SJSA1 (cell line): ENCODE results near the gene MEOX1. TPM values are rescaled to one million over a fixed set of nuclear protein-coding genes. Genes with fewer than 3 reads are reported as not detected.

Experiments used
- DNase-seq, 2 experiments: peaks; one replicate each; pipeline ENCODE4 v3.0.0-alpha.2; 2015 to 2020; ENCODE audit warnings: low spot score in 2 of 2, low read depth in 1 of 2
- H3K27ac ChIP-seq: fragments of 250-450 bp; sonication (Bioruptor Pico); 2 replicates; pipeline ENCODE4 v1.5.1; 2020; ENCODE audit warnings: mild to moderate bottlenecking, moderate library complexity
- H3K27me3 ChIP-seq: fragments of 250-450 bp; sonication (Bioruptor Pico); replicated peaks from 2 replicates; pipeline ENCODE4 v1.5.1; 2020; ENCODE audit warnings: mild to moderate bottlenecking, moderate library complexity
- H3K36me3 ChIP-seq: fragments of 250-450 bp; sonication (Bioruptor Pico); 2 replicates; pipeline ENCODE4 v1.5.1; 2020; ENCODE audit warnings: mild to moderate bottlenecking
- H3K4me1 ChIP-seq: fragments of 250-450 bp; sonication (Bioruptor Pico); replicated peaks from 2 replicates; pipeline ENCODE4 v1.6.1; 2021; ENCODE audit warnings: mild to moderate bottlenecking
- H3K4me3 ChIP-seq: fragments of 250-450 bp; sonication (Bioruptor Pico); 2 replicates; pipeline ENCODE4 v1.5.1; 2020; ENCODE audit warnings: mild to moderate bottlenecking
- H3K9me3 ChIP-seq: fragments of 250-450 bp; sonication (Bioruptor Pico); replicated peaks from 2 replicates; pipeline ENCODE4 v1.5.1; 2020; ENCODE audit warnings: mild to moderate bottlenecking
- total RNA-seq: library from RNA; depleted of rRNA; stranded (reverse); fragments of >200 nt; shearing (Covaris generic); gene quantifications from 2 replicates; pipeline ENCODE4 v1.2.3, GENCODE V29; 2014

MEOX1 gene
- total RNA-seq, 1 experiment from 2014 or later, result not detected

- H3K36me3 ChIP-seq, result no peaks in the 10 kb centered on the region
- no peak for DNase-seq
These were observed 27.1 kb downstream of the MEOX1 start for GRCh38 chr17:43634591-43635125.

GRCh38 chr17:43632221-43632620 is 29.5 kb downstream of the MEOX1 start:
- no peaks in the 10 kb centered on the region for H3K4me1 ChIP-seq
- no peak overlapping the region for H3K4me3 ChIP-seq
- H3K27ac ChIP-seq, result no peak overlapping the region
- H3K27me3 ChIP-seq, result no peaks in the 10 kb centered on the region
- no peaks in the 10 kb centered on the region for H3K36me3 ChIP-seq
- H3K9me3 ChIP-seq, result no peaks in the 10 kb centered on the region
- no peak for DNase-seq

More at GRCh38 chr17:43634591-43635125, 27.1 kb downstream of the MEOX1 start:
- Histone ChIP-seq H3K4me1 (no peaks in the 10 kb centered on the region), H3K9me3 (no peaks in the 10 kb centered on the region), H3K27ac (no peak overlapping the region), H3K27me3 (no peaks in the 10 kb centered on the region), H3K4me3 (no peak overlapping the region)

- Histone ChIP-seq H3K4me1 (no peaks in the 10 kb centered on the region), H3K27me3 (no peaks in the 10 kb centered on the region), H3K27ac (no peak overlapping the region), H3K4me3 (no peak overlapping the region), H3K36me3 (no peaks in the 10 kb centered on the region), H3K9me3 (no peaks in the 10 kb centered on the region)
- no peak for DNase-seq
These were observed 30.3 kb downstream of the MEOX1 start for GRCh38 chr17:43631429-43631828.

- H3K27me3 ChIP-seq, result no peaks in the 10 kb centered on the region
- H3K4me1 ChIP-seq, result no peaks in the 10 kb centered on the region
- no peaks in the 10 kb centered on the region for H3K36me3 ChIP-seq
- no peak for DNase-seq
- H3K9me3 ChIP-seq, result no peaks in the 10 kb centered on the region
- no peak overlapping the region for H3K27ac ChIP-seq
- H3K4me3 ChIP-seq, result no peak overlapping the region
These were observed 33.6 kb downstream of the MEOX1 start for GRCh38 chr17:43628089-43628650.

- Histone ChIP-seq H3K27me3 (no peaks in the 10 kb centered on the region), H3K4me1 (no peaks in the 10 kb centered on the region), H3K9me3 (no peaks in the 10 kb centered on the region), H3K27ac (no peak overlapping the region), H3K4me3 (no peak overlapping the region), H3K36me3 (no peaks in the 10 kb centered on the region)
- no peak for DNase-seq
These were observed 34.1 kb downstream of the MEOX1 start for GRCh38 chr17:43627653-43628052.

- H3K9me3 ChIP-seq, result no peaks in the 10 kb centered on the region
- H3K4me1 ChIP-seq, result no peaks in the 10 kb centered on the region
- H3K4me3 ChIP-seq, result no peak overlapping the region
- no peak overlapping the region for H3K27ac ChIP-seq
- DNase-seq, result no peak
- H3K36me3 ChIP-seq, result no peaks in the 10 kb centered on the region
- H3K27me3 ChIP-seq, result no peaks in the 10 kb centered on the region
These were observed 35.7 kb downstream of the MEOX1 start for GRCh38 chr17:43626023-43626422.

- no peak overlapping the region for H3K27ac ChIP-seq
These were observed 36.1 kb downstream of the MEOX1 start for GRCh38 chr17:43625606-43626005.

GRCh38 chr17:43620581-43620980 is 41.1 kb downstream of the MEOX1 start:
- H3K9me3 ChIP-seq, result no peaks in the 10 kb centered on the region
- no peak for DNase-seq
- H3K36me3 ChIP-seq, result no peaks in the 10 kb centered on the region
- no peak overlapping the region for H3K27ac ChIP-seq
- H3K4me1 ChIP-seq, result no peaks in the 10 kb centered on the region; the same call in 1 of the 2 replicates
- no peak overlapping the region for H3K4me3 ChIP-seq
- H3K27me3 ChIP-seq, result no peaks in the 10 kb centered on the region

More at GRCh38 chr17:43625606-43626005, 36.1 kb downstream of the MEOX1 start:
- Histone ChIP-seq H3K9me3 (no peaks in the 10 kb centered on the region), H3K27me3 (no peaks in the 10 kb centered on the region), H3K4me3 (no peak overlapping the region), H3K36me3 (no peaks in the 10 kb centered on the region), H3K4me1 (no peaks in the 10 kb centered on the region)
- DNase-seq, result no peak

- Histone ChIP-seq H3K27me3 (no peaks in the 10 kb centered on the region), H3K9me3 (no peaks in the 10 kb centered on the region), H3K4me1 (no peaks in the 10 kb centered on the region; the same call in 1 of the 2 replicates), H3K27ac (no peak overlapping the region), H3K36me3 (no peaks in the 10 kb centered on the region), H3K4me3 (no peak overlapping the region)
- no peak for DNase-seq
These were observed 41.6 kb downstream of the MEOX1 start for GRCh38 chr17:43620147-43620546.

GRCh38 chr17:43619705-43620104 is 42.0 kb downstream of the MEOX1 start:
- H3K4me1 ChIP-seq, result no peaks in the 10 kb centered on the region; the same call in 1 of the 2 replicates
- no peaks in the 10 kb centered on the region for H3K9me3 ChIP-seq
- no peak overlapping the region for H3K27ac ChIP-seq
- no peaks in the 10 kb centered on the region for H3K27me3 ChIP-seq
- DNase-seq, result no peak
- no peaks in the 10 kb centered on the region for H3K36me3 ChIP-seq
- H3K4me3 ChIP-seq, result no peak overlapping the region

- H3K4me1 ChIP-seq, result no peaks in the 10 kb centered on the region; the same call in 1 of the 2 replicates
- H3K27me3 ChIP-seq, result no peaks in the 10 kb centered on the region
- DNase-seq, result no peak
- no peaks in the 10 kb centered on the region for H3K36me3 ChIP-seq
- no peak overlapping the region for H3K4me3 ChIP-seq
- no peaks in the 10 kb centered on the region for H3K9me3 ChIP-seq
- H3K27ac ChIP-seq, result no peak overlapping the region
These were observed 43.4 kb downstream of the MEOX1 start for GRCh38 chr17:43618276-43618675.

GRCh38 chr17:43616852-43617251 is 44.9 kb downstream of the MEOX1 start:
- Histone ChIP-seq H3K27me3 (no peaks in the 10 kb centered on the region), H3K4me3 (no peak overlapping the region), H3K36me3 (no peaks in the 10 kb centered on the region), H3K27ac (no peak overlapping the region), H3K9me3 (no peaks in the 10 kb centered on the region), H3K4me1 (no peaks in the 10 kb centered on the region; the same call in 1 of the 2 replicates)
- DNase-seq, result no peak

GRCh38 chr17:43616421-43616820 is 45.3 kb downstream of the MEOX1 start:
- Histone ChIP-seq H3K27ac (no peak overlapping the region), H3K4me3 (no peak overlapping the region), H3K36me3 (no peaks in the 10 kb centered on the region), H3K27me3 (no peaks in the 10 kb centered on the region), H3K9me3 (no peaks in the 10 kb centered on the region), H3K4me1 (no peaks in the 10 kb centered on the region; the same call in 1 of the 2 replicates)
- DNase-seq, result no peak

- H3K27me3 ChIP-seq, result no peaks in the 10 kb centered on the region
- no peaks in the 10 kb centered on the region for H3K9me3 ChIP-seq
- DNase-seq, result no peak
- H3K4me1 ChIP-seq, result no peaks in the 10 kb centered on the region; the same call in 1 of the 2 replicates
- H3K36me3 ChIP-seq, result no peaks in the 10 kb centered on the region
- no peak overlapping the region for H3K27ac ChIP-seq
- H3K4me3 ChIP-seq, result no peak overlapping the region
These were observed 45.7 kb downstream of the MEOX1 start for GRCh38 chr17:43616029-43616351.
